HEK293 (cell line): Measurements from ENCODE around the gene DOK4.

Source experiments
- CTCF ChIA-PET: fragments of 350-600 bp; formaldehyde crosslinking; extraction: SDS; loops from one replicate; lab custom pipeline; 2021; ENCODE audit warnings: antibody characterized with exemption; lab: Yijun Ruan, JAX
- POLR2A ChIA-PET: fragments of 300-600 bp; formaldehyde crosslinking; extraction: SDS; loops from one replicate; lab custom pipeline; 2020; ENCODE audit warnings: antibody characterized with exemption, inconsistent platforms; lab: Yijun Ruan, JAX
- H3K27ac ChIP-seq: fragments of 200-500 bp; sonication (Bioruptor generic); 2 replicates; pipeline ENCODE4 v1.5.1; 2014; ENCODE audit warnings: low read depth, low read length, control low read depth, inconsistent platforms; ENCODE audit errors: extremely low read depth
- H3K36me3 ChIP-seq, 2 experiments: fragments of 200-500 bp in 1 of 2; sonication (Bioruptor generic) in 1 of 2; 1 replicate in 1 of 2; 2 replicates in 1 of 2; pipeline ENCODE4 v1.5.1; 2014 to 2017; ENCODE audit warnings: inconsistent platforms in 2 of 2, low read length in 2 of 2; ENCODE audit not compliant: control insufficient read depth in 2 of 2, insufficient read depth in 1 of 2
- H3K4me1 ChIP-seq: fragments of 200-500 bp; sonication (Bioruptor generic); 2 replicates; pipeline ENCODE4 v1.5.1; 2014; ENCODE audit warnings: mild to moderate bottlenecking, low read length, inconsistent platforms; ENCODE audit not compliant: control insufficient read depth, insufficient read depth
- H3K4me3 ChIP-seq: 2 replicates; pipeline ENCODE4 v1.5.1; 2011; ENCODE audit warnings: low read depth, mild to moderate bottlenecking, control low read depth, low read length, moderate library complexity
- H3K9me3 ChIP-seq: fragments of 200-500 bp; sonication (Bioruptor generic); 2 replicates; pipeline ENCODE4 v1.5.1; 2014; ENCODE audit warnings: low read depth, low read length, inconsistent platforms; ENCODE audit not compliant: control insufficient read depth, insufficient read depth
- BCL11A ChIP-seq: fragments of 450-650 bp; formaldehyde crosslinking; IDR thresholded peaks from 2 replicates; pipeline ENCODE4 v1.5.1; 2016; ENCODE audit warnings: low read depth, missing biosample characterization, missing genetic modification characterization
- FEZF1 ChIP-seq: fragments of 450-650 bp; formaldehyde crosslinking; IDR thresholded peaks from 2 replicates; pipeline ENCODE4 v1.5.1; 2016; ENCODE audit warnings: missing biosample characterization, missing genetic modification characterization
- KLF17 ChIP-seq: fragments of 450-650 bp; formaldehyde crosslinking; IDR thresholded peaks from 2 replicates; pipeline ENCODE4 v1.5.1; 2016; ENCODE audit warnings: missing biosample characterization, missing genetic modification characterization
- MYNN ChIP-seq: fragments of 450-650 bp; formaldehyde crosslinking; IDR thresholded peaks from 2 replicates; pipeline ENCODE4 v1.5.1; 2016; ENCODE audit warnings: missing biosample characterization, missing genetic modification characterization, borderline replicate concordance
- RBAK ChIP-seq: fragments of 450-650 bp; formaldehyde crosslinking; IDR thresholded peaks from 2 replicates; pipeline ENCODE4 v1.5.1; 2016; ENCODE audit warnings: missing biosample characterization, missing genetic modification characterization
- SETDB1 ChIP-seq: IDR thresholded peaks from one replicate; pipeline ENCODE4 v1.6.1; 2017; ENCODE audit warnings: mild to moderate bottlenecking, low read length, moderate library complexity, mixed read lengths; ENCODE audit not compliant: insufficient read length
- WT1 ChIP-seq: fragments of 450-650 bp; formaldehyde crosslinking; IDR thresholded peaks from 2 replicates; pipeline ENCODE4 v1.5.1; 2016; ENCODE audit warnings: missing biosample characterization, missing genetic modification characterization
- ZBTB17 ChIP-seq: fragments of 450-650 bp; formaldehyde crosslinking; IDR thresholded peaks from 2 replicates; pipeline ENCODE4 v1.5.1; 2016; ENCODE audit warnings: missing biosample characterization, missing genetic modification characterization
- ZNF133 ChIP-seq: fragments of 450-650 bp; formaldehyde crosslinking; IDR thresholded peaks from 2 replicates; pipeline ENCODE4 v1.5.1; 2016; ENCODE audit warnings: missing biosample characterization, missing genetic modification characterization
- ZNF280D ChIP-seq: fragments of 450-650 bp; formaldehyde crosslinking; IDR thresholded peaks from 2 replicates; pipeline ENCODE4 v1.5.1; 2016; ENCODE audit warnings: missing biosample characterization, missing genetic modification characterization
- ZNF362 ChIP-seq: fragments of 450-650 bp; formaldehyde crosslinking; IDR thresholded peaks from 2 replicates; pipeline ENCODE4 v1.5.1; 2016; ENCODE audit warnings: missing biosample characterization, missing genetic modification characterization
- ZNF404 ChIP-seq: fragments of 450-650 bp; formaldehyde crosslinking; IDR thresholded peaks from 2 replicates; pipeline ENCODE4 v1.5.1; 2017; ENCODE audit warnings: missing biosample characterization, missing genetic modification characterization
- ZNF416 ChIP-seq: fragments of 450-650 bp; formaldehyde crosslinking; IDR thresholded peaks from 2 replicates; pipeline ENCODE4 v1.5.1; 2016; ENCODE audit warnings: missing biosample characterization, missing genetic modification characterization
- ZNF449 ChIP-seq: fragments of 450-650 bp; formaldehyde crosslinking; IDR thresholded peaks from 2 replicates; pipeline ENCODE4 v1.5.1; 2017; ENCODE audit warnings: missing biosample characterization, mild to moderate bottlenecking, missing genetic modification characterization, moderate library complexity
- ZNF473 ChIP-seq: fragments of 450-650 bp; formaldehyde crosslinking; IDR thresholded peaks from 2 replicates; pipeline ENCODE4 v1.5.1; 2017; ENCODE audit warnings: missing biosample characterization, missing genetic modification characterization
- ZNF488 ChIP-seq: fragments of 450-650 bp; formaldehyde crosslinking; IDR thresholded peaks from 2 replicates; pipeline ENCODE4 v1.5.1; 2016; ENCODE audit warnings: missing biosample characterization, missing genetic modification characterization
- ZNF555 ChIP-seq: fragments of 450-650 bp; formaldehyde crosslinking; conservative IDR thresholded peaks from 2 replicates; pipeline ENCODE4 v1.5.1; 2017; ENCODE audit warnings: missing biosample characterization, mild to moderate bottlenecking, missing genetic modification characterization, inconsistent platforms
- ZNF561 ChIP-seq: fragments of 450-650 bp; IDR thresholded peaks from 2 replicates; pipeline ENCODE4 v1.5.1; 2018; ENCODE audit warnings: missing biosample characterization, missing genetic modification characterization, borderline replicate concordance
- ZNF585B ChIP-seq: fragments of 450-650 bp; formaldehyde crosslinking; IDR thresholded peaks from 2 replicates; pipeline ENCODE4 v1.5.1; 2016; ENCODE audit warnings: missing biosample characterization, missing genetic modification characterization
- ZNF623 ChIP-seq: fragments of 450-650 bp; formaldehyde crosslinking; IDR thresholded peaks from 2 replicates; pipeline ENCODE4 v1.5.1; 2016; ENCODE audit warnings: missing biosample characterization, missing genetic modification characterization
- ZNF629 ChIP-seq: fragments of 450-650 bp; formaldehyde crosslinking; IDR thresholded peaks from 2 replicates; pipeline ENCODE4 v1.5.1; 2017; ENCODE audit warnings: missing biosample characterization, missing genetic modification characterization
- ZNF658 ChIP-seq: fragments of 450-650 bp; formaldehyde crosslinking; IDR thresholded peaks from 2 replicates; pipeline ENCODE4; 2016; ENCODE audit warnings: missing biosample characterization, missing genetic modification characterization
- ZNF843 ChIP-seq: fragments of 450-650 bp; formaldehyde crosslinking; IDR thresholded peaks from 2 replicates; pipeline ENCODE4 v1.5.1; 2016; ENCODE audit warnings: missing biosample characterization, missing genetic modification characterization

DOK4 gene

GRCh38 chr16:57527610-57528360, 41.5 kb upstream of the DOK4 start (continued):
- no peak for TF ChIP-seq ZNF280D (tag by site-specific recombination)
- no peak for TF ChIP-seq ZNF404
- TF ChIP-seq ZNF473 (tag by site-specific recombination) = no peak
- TF ChIP-seq KLF17 = no peak

GRCh38 chr16:57527027-57527426, 40.7 kb upstream of the DOK4 start:
- H3K4me3 ChIP-seq = no peak overlapping the region
- POLR2A ChIA-PET = no interaction called here
- no peaks in the 10 kb centered on the region for H3K4me1 ChIP-seq
- H3K36me3 ChIP-seq = peaks cover 0 to 4% of the 10 kb centered on the region in 2 experiments; a peak in 1 of 3 replicates
- H3K9me3 ChIP-seq = no peaks in the 10 kb centered on the region
- CTCF ChIA-PET = no interaction called here
- H3K27ac ChIP-seq = no peak overlapping the region
- TF ChIP-seq ZNF658 (tag by site-specific recombination) = no peak
- TF ChIP-seq WT1 (tag by site-specific recombination) = no peak
- no peak for TF ChIP-seq RBAK (tag by site-specific recombination)
- TF ChIP-seq ZNF362 = no peak
- no peak for TF ChIP-seq ZNF843 (tag by site-specific recombination)
- TF ChIP-seq MYNN (tag by site-specific recombination) = no peak
- TF ChIP-seq ZNF449 = no peak
- no peak for TF ChIP-seq ZNF561 (tag by site-specific recombination)
- TF ChIP-seq ZNF629 (tag by site-specific recombination) = no peak
- TF ChIP-seq ZBTB17 (tag by site-specific recombination) = no peak
- no peak for TF ChIP-seq ZNF488
- no peak for TF ChIP-seq ZNF623 (tag by site-specific recombination)
- no peak for TF ChIP-seq ZNF416
- no peak for TF ChIP-seq FEZF1
- no peak for TF ChIP-seq ZNF585B (tag by site-specific recombination)
- TF ChIP-seq BCL11A (tag by site-specific recombination) = no peak
- no peak for TF ChIP-seq ZNF133
- TF ChIP-seq ZNF555 (tag by site-specific recombination) = no peak
- no peak for TF ChIP-seq SETDB1
